NCI-H187 (cell line): Measurements from ENCODE around the gene KIF7.
"Not testable (repeated sequence)": the region's sequence is repeated elsewhere in the genome, so short reads cannot be mapped to it uniquely, and the experiment has no call there.

Experiments used
- DNase-seq, 2 experiments: peaks; one replicate each; lab custom pipeline; 2025; lab: John Stamatoyannopoulos, UW

Gene KIF7

DNA sequence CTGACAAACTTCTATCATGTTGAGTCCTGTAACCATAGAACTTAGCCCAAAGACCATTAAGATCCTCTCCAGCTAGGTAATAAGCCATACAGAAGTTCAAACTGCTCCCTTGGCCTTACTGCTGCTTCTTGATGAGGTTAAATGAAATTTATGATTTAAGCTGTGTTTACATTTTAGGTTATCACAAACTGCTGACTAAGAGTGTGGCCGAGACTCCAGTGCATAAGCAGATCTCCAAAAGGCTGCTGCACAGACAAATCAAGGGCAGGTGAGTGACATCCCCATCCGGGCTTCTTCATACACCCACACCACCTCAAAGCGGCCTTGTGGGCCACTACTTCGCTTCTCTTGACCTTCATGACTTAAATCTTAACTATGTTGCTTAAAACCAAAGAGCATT lies 39.0 kb downstream of the KIF7 start:
- no peak for DNase-seq

GRCh38 chr15:89615135-89615534 lies 40.1 kb downstream of the KIF7 start:
- no peak for DNase-seq

DNA sequence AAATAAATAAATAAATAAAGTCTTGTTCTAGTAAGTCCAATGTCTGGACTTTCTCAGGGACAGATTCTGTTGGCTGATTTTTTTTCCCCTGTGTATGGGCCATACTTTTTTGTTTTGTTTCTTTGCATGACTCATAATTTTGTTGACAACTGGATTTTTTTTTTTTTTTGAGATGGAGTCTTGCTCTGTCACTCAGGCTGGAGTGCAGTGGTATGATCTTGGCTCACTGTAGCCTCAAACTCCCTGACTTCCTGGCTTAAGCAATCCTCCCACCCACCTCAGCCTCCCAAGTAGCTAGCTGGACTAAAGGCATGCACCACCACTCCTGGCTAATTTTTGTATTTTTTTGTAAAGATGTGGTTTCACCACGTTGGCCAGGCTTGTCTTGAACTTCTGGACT lies 41.1 kb downstream of the KIF7 start:
- DNase-seq = no peak

- DNase-seq = no peak
Measured at GRCh38 chr15:89613031-89613430, 42.2 kb downstream of the KIF7 start.

GRCh38 chr15:89611317-89611716 lies 44.0 kb downstream of the KIF7 start:
- DNase-seq = no peak

DNA sequence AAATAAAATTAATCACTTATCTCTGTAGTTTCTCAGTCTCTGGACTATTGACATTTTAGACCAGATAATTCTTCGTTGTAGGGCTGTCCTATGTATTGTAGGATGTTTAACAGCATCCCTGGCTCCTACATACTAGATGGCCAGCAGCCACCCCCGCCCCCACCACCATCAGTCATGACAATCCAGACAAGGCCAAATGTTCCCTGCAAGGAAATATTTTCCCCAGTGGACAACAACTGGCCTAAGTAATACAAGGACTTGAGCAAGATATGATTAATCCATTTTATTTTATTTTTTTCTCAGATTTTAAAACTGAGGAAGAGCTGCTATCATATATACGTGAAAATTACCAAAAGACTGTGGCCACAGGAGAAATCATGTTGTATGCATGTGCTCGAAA lies 56.2 kb downstream of the KIF7 start:
- no peak for DNase-seq

DNA sequence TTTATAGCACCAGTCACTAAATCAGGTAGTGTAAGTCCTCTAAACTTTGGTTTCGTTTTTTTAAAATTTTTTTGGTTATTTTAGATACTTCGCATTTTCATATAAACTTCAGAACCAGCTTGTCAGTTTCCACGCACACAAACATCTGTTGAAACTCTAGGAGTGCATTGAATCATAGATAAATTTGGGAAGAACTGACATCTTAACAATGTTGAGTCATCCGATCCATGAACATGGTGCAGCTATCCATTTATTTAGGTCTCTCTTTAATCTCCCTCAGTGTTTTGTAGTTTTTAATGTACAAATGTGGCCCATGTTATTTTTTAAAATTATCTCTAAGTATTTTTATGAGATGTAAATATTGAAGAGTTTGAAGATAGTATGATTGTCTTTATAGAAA lies 62.2 kb downstream of the KIF7 start:
- DNase-seq = no peak

DNA sequence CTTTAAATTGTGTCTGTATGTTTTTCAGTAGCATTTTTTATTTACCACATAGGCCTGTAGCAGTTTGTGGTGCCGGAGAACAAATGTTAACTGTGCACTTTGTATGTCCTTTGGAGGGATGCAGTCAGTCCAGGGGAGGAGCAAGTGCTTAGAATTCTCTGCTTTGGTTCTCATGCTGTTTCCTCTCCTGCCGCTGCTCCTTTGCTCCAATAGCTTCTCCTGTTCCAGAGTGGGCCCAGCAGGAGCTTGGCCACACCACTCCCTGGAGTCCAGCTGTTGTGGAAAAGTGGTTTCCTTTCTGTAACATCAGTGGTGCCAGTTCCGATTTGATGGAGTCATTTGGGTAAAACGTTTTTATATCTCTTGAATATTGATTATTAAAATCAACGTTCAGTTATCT lies 63.4 kb downstream of the KIF7 start:
- no peak for DNase-seq

DNA sequence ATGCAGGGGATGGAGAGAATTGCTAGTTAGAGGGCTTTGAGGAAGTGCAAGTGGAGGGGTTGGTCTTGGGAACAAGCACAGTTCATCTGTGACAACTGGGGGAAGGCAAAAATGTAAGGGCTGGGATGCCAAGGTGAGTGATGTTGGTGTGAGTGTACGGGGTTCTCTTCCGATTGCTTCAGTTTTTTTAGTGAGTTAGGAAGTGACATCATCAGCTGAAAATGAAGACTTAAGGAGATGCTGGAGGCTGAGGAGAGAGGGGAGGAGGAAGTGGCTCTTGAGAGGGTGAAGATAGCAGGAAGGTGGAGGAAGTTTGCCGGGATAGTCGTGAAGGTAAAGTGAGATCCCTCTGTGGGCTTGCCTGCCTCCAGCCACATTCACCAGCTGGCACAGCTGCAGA lies 67.3 kb downstream of the KIF7 start:
- DNase-seq = no peak

- DNase-seq = no peak
Measured at GRCh38 chr15:89586651-89587050, 68.6 kb downstream of the KIF7 start.

GRCh38 chr15:89580747-89581146 lies 74.5 kb downstream of the KIF7 start:
- not testable (repeated sequence) for DNase-seq

GRCh38 chr15:89578146-89578545 lies 77.1 kb downstream of the KIF7 start:
- no peak for DNase-seq
